ENCODE measurements around the gene LLPH. TPM values are rescaled to one million over a fixed set of nuclear protein-coding genes. Genes with fewer than 3 reads are reported as not detected.

LLPH gene
- total RNA-seq, 3 donors from 2014 or later: 18.0 to 24.0 (median 20.8) TPM

DNA sequence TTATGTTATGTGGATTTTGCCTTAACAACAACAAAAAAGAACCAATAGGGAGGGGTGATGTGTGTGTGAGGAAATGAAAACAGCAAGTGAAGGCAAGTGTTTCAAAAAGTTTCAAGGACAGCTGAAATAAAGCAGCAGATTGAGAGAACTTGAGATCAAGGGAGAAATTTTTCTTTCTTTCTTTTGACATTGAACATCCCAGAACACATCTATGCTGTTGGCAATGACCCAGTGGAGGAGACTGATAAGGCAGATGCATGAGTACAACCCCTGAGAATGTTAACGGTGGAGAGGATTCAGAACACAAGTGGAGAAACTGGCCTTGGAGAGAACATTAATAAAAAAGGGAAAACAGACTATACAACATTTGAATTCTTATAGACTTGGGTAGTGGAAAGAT lies 2.9 kb downstream of the LLPH start:
- intact Hi-C loops (cut with DNase I, micrococcal nuclease): no loop called here
- Histone ChIP-seq H3K9me3 (no peaks in the 10 kb centered on the region), H3K4me1 (ENCODE audit: low read depth) (peaks cover 6% of the 10 kb centered on the region), H3K4me3 (no peak overlapping the region), H3K36me3 (ENCODE audit: low read depth) (no peaks in the 10 kb centered on the region)
- ATAC-seq (no peak), DNase-seq (no peak)
- TF ChIP-seq, protein P1, sequence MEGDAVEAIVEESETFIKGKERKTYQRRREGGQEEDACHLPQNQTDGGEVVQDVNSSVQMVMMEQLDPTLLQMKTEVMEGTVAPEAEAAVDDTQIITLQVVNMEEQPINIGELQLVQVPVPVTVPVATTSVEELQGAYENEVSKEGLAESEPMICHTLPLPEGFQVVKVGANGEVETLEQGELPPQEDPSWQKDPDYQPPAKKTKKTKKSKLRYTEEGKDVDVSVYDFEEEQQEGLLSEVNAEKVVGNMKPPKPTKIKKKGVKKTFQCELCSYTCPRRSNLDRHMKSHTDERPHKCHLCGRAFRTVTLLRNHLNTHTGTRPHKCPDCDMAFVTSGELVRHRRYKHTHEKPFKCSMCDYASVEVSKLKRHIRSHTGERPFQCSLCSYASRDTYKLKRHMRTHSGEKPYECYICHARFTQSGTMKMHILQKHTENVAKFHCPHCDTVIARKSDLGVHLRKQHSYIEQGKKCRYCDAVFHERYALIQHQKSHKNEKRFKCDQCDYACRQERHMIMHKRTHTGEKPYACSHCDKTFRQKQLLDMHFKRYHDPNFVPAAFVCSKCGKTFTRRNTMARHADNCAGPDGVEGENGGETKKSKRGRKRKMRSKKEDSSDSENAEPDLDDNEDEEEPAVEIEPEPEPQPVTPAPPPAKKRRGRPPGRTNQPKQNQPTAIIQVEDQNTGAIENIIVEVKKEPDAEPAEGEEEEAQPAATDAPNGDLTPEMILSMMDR (IDR thresholded peaks at IDR 0.05): no peak

GRCh38 chr12:66120477-66120876 lies 10.1 kb downstream of the LLPH start:
- intact Hi-C loops (cut with DNase I, micrococcal nuclease): no loop called here
- Histone ChIP-seq H3K9me3 (no peaks in the 10 kb centered on the region), H3K4me3 (no peak overlapping the region), H3K36me3 (ENCODE audit: low read depth) (no peaks in the 10 kb centered on the region), H3K4me1 (ENCODE audit: low read depth) (no peaks in the 10 kb centered on the region)
- TF ChIP-seq, protein P1 (IDR thresholded peaks at IDR 0.05): no peak
- DNase-seq: no peak
- no peak for ATAC-seq

GRCh38 chr12:66119870-66120241 lies 10.7 kb downstream of the LLPH start:
- ATAC-seq (no peak), DNase-seq (no peak)
- no peaks in the 10 kb centered on the region for H3K4me1 ChIP-seq (ENCODE audit: low read depth)
- H3K36me3 ChIP-seq (ENCODE audit: low read depth): no peaks in the 10 kb centered on the region
- intact Hi-C loops (cut with DNase I, micrococcal nuclease): no loop called here
- no peak overlapping the region for H3K4me3 ChIP-seq
- TF ChIP-seq, protein P1 (IDR thresholded peaks at IDR 0.05): no peak
- H3K9me3 ChIP-seq: no peaks in the 10 kb centered on the region

DNA sequence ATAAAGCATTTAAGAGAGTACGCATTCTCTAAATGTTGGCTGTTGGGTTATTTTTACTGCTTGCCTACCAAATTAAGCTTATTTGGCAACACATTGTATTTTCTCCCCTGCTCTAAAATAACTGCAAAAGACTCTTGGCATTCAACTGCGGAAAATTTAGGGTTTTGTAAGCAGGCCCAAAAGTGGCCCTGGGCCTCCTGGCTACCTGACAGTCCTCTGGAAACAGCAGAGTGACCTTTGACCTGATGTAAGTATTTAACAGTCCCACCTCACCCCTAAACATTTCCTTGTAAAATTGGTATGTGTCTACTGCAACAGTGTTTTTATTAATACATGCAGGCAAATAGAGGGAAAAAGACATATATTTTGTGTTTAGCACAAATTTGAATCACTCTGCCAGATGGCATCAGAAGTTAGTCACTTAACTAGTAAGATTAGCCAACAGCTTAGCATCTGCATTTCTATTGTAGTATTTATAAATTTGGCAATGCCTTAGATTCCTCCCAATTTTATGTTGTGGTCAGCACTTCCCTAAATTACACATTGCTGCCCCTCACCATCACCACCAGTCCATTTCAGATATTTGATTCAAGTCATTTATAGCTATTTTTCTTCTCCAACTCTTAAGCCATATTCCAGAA lies 11.2 kb downstream of the LLPH start:
- ATAC-seq (no peak), DNase-seq (no peak)
- no peaks in the 10 kb centered on the region for H3K4me1 ChIP-seq (ENCODE audit: low read depth)
- TF ChIP-seq, protein P1 (IDR thresholded peaks at IDR 0.05): no peak
- H3K9me3 ChIP-seq: no peaks in the 10 kb centered on the region
- no peaks in the 10 kb centered on the region for H3K36me3 ChIP-seq (ENCODE audit: low read depth)
- intact Hi-C loops (cut with DNase I, micrococcal nuclease): no loop called here
- H3K4me3 ChIP-seq: no peak overlapping the region

DNA sequence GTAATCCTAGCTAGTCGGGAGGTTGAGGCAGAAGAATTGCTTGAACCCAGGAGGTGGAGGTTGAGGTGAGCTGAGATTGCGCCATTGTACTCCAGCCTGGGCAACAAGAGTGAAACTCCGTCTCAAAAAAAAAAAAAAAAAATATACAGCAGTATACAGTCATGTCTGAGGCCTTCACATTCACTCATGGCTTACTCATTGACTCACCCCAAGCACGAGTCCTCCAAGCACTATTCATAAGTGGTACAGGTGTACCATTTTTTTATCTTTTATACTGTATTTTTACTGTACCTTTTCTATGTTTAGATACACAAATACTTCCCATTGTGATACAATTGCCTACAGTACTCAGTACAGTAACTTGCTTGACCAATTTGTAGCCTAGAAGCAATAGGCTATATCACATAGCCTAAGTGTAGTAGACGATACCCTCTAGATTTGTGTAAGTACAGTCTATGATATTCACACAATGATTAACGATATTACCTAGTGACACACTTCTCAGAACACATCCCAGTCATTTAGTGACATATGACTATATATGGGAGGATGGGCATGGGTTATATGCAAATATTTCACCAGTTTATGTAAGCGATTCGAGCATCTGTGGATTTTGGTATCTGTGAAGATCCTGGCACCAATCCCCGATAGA lies 12.2 kb downstream of the LLPH start:
- DNase-seq: no peak
- intact Hi-C loops (cut with DNase I, micrococcal nuclease): no loop called here
- H3K9me3 ChIP-seq: no peaks in the 10 kb centered on the region
- no peak overlapping the region for H3K4me3 ChIP-seq
- no peak for ATAC-seq
- H3K4me1 ChIP-seq (ENCODE audit: low read depth): no peaks in the 10 kb centered on the region
- no peaks in the 10 kb centered on the region for H3K36me3 ChIP-seq (ENCODE audit: low read depth)
- TF ChIP-seq, protein P1 (IDR thresholded peaks at IDR 0.05): no peak
